ENCODE results near the gene OSBPL3. TPM values are rescaled to one million over a fixed set of nuclear protein-coding genes. Genes with fewer than 3 reads are reported as not detected.

OSBPL3 gene
- total and polyA plus RNA-seq, 2 donors (not counting 3 experiments of a cell fraction or from before 2014, with no cell fraction given): 7.5 to 27.1 TPM

DNA sequence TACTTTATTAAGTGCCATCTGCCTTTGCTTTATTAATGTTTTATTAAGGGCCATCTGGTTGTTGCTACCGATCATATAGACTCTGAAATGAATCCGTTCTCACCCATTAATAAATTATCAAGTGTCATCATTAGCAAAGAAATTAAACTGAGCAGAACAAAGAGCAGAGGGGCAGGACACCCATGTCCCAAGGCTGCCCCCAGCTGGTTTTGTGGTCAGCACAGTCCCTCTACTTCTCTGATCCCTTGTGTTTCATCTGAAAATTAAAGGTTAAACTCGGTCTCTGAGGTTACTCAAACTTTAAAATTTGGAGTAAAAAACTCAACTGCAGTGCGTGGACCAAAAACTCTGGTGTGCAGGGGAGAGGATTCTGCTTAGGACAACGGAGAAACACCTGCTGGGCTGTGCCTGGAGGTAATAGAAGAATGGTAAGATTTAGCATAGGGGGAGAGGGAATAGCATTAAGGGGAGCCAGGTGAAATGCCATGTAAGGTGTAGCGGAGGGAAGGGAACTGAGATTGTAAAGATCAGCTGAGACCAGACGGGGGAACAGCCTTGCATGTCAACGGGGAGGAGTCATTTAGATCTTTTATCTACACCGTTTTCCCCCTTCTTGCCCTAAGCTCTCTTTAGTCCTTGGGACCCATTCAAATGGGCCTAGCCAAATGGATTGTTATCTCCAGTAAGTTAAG lies 212.0 kb downstream of the OSBPL3 start:
- Histone ChIP-seq H3K79me2 (ENCODE audit: control insufficient read depth, insufficient read depth, low read length) (no peaks in the 10 kb centered on the region), H3K4me3 (replicated peaks in 1 of 3; ENCODE audit: insufficient read depth in 1 of 3, low read depth in 1 of 3, low read length in 3 of 3) (no peak overlapping the region), H3K36me3 (ENCODE audit: control insufficient read depth in 2 of 2, extremely low read depth in 1 of 2, insufficient read depth in 2 of 2, low read length in 2 of 2) (no peaks in the 10 kb centered on the region), H3K4me1 (ENCODE audit: control insufficient read depth, extremely low read depth, insufficient read depth, low read length) (no peaks in the 10 kb centered on the region), H3K9me1 (replicated peaks; ENCODE audit: control insufficient read depth, extremely low read depth, insufficient read depth, low read length) (no peaks in the 10 kb centered on the region), H3K9ac (replicated peaks; ENCODE audit: extremely low read depth, insufficient read depth, low read length) (no peak overlapping the region), H4K20me1 (replicated peaks; ENCODE audit: control insufficient read depth, extremely low read depth, insufficient read depth, low read length) (no peaks in the 10 kb centered on the region), H3K27ac (ENCODE audit: insufficient read depth, low read depth, low read length) (no peak overlapping the region), H3K27me3 (ENCODE audit: control insufficient read depth in 2 of 2, insufficient read depth in 2 of 2, low read length in 2 of 2) (peaks cover 9 to 11% of the 10 kb centered on the region in 2 experiments), H3K4me2 (ENCODE audit: insufficient read depth, low read length) (no peak overlapping the region), H3K9me3 (replicated peaks; ENCODE audit: control insufficient read depth, insufficient read depth, low read length) (no peaks in the 10 kb centered on the region), H2AFZ (ENCODE audit: low read depth, low read length) (no peak overlapping the region)
- TF ChIP-seq, protein P1, sequence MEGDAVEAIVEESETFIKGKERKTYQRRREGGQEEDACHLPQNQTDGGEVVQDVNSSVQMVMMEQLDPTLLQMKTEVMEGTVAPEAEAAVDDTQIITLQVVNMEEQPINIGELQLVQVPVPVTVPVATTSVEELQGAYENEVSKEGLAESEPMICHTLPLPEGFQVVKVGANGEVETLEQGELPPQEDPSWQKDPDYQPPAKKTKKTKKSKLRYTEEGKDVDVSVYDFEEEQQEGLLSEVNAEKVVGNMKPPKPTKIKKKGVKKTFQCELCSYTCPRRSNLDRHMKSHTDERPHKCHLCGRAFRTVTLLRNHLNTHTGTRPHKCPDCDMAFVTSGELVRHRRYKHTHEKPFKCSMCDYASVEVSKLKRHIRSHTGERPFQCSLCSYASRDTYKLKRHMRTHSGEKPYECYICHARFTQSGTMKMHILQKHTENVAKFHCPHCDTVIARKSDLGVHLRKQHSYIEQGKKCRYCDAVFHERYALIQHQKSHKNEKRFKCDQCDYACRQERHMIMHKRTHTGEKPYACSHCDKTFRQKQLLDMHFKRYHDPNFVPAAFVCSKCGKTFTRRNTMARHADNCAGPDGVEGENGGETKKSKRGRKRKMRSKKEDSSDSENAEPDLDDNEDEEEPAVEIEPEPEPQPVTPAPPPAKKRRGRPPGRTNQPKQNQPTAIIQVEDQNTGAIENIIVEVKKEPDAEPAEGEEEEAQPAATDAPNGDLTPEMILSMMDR (IDR thresholded peaks at IDR 0.05; ENCODE audit: extremely low read depth in 1 of 2, insufficient read depth in 1 of 2, low read depth in 1 of 2, low read length in 2 of 2): peak in 1 of 2 donors; percentile 14
- no peak for TF ChIP-seq GATA2 (IDR thresholded peaks at IDR 0.05; ENCODE audit: insufficient read depth, insufficient read length, low read depth, low read length)
- ChIA-PET CTCF (interaction anchor here (1.5 to 2.2 kb wide), 3 partner anchors 10 to 365 kb away, joined by 4 to 10 read pairs (median 5); no protein-coding TSS in a partner anchor), POLR2A (no interaction called here)
- FAIRE-seq: no peak
- no peak for DNase-seq (ENCODE audit: low read depth, low spot score)
- intact Hi-C loops (cut with micrococcal nuclease): loop anchor here (5.0 kb wide), 1 partner anchor 366 kb away; no protein-coding TSS in a partner anchor
- no TSS peak for BruUV-seq (replicated peaks)
- dilution Hi-C loops (cut with MboI; ENCODE audit: extremely low pct_ligation_motif_present, low sequenced_read_pairs): no loop called here

Data from endothelial cell of umbilical vein (primary cell).